Right atrium auricular region (tissue), 2 donors: ENCODE data around the gene PDZD2. TPM values are rescaled to one million over a fixed set of nuclear protein-coding genes. Genes with fewer than 3 reads are reported as not detected.

Experiments
- DNase-seq: peaks from one replicate; pipeline ENCODE4 v3.0.0-alpha.2; 2019; ENCODE audit warnings: low spot score
- H3K27ac ChIP-seq, 2 donors: fragments of 200-600 bp; sonication (generic); 1 replicate in 1 of 2; 2 replicates in 1 of 2; pipeline ENCODE4 v1.5.1; 2016 to 2019
- H3K27me3 ChIP-seq, 2 donors: fragments of 200-600 bp; sonication (generic); one replicate each; pipeline versions ENCODE4 v1.5.1 to v1.6.0; 2017 to 2019
- H3K36me3 ChIP-seq: fragments of 200-600 bp; sonication (generic); one replicate; pipeline ENCODE4 v1.5.1; 2016
- H3K4me1 ChIP-seq, 2 donors: fragments of 200-600 bp; sonication (generic); one replicate each; pipeline versions ENCODE4 v1.5.1 to v1.6.0; 2017 to 2019
- H3K4me3 ChIP-seq, 2 donors: fragments of 200-600 bp; sonication (generic); 1 replicate in 1 of 2; 2 replicates in 1 of 2; pipeline ENCODE4 v1.5.1; 2017 to 2019; ENCODE audit warnings: mild to moderate bottlenecking in 1 of 2, moderate library complexity in 1 of 2
- H3K9me3 ChIP-seq, 2 donors: fragments of 200-600 bp; sonication (generic); one replicate each; pipeline ENCODE4 v1.5.1; 2019
- total RNA-seq, 2 donors: library from RNA; depleted of rRNA; stranded (reverse); fragments of >200 nt; gene quantifications; one replicate each; pipeline ENCODE4 v1.1.0, GENCODE V29; 2016
- TF ChIP-seq, protein P1 (sequence below), 2 donors: fragments of 200-600 bp; sonication (generic); IDR thresholded peaks; one replicate each; pipeline ENCODE4 v1.5.1; 2019; ENCODE audit warnings: antibody characterized with exemption in 2 of 2

Gene PDZD2
- total RNA-seq, 2 donors from 2014 or later = 79.5 to 86.4 TPM

DNA sequence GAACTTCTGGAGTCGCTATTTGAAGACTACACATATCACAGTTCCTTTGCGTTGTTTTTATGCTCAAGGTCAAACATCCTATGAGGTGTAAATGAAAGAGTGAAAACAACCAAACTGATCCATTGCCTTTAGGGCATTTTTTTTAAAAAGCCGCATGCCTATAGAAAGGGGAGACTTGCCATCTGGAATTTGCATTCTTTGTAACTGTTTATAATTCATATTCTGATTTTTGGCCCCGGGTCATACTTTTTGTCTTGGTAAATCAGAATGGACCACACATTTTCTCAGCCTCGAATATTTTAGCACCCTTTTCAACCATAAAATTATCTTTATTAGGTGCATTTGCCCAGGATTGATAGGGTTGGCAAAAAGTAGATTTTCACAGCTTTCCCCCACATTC lies 347.2 kb downstream of the PDZD2 start:
- TF ChIP-seq, protein P1, sequence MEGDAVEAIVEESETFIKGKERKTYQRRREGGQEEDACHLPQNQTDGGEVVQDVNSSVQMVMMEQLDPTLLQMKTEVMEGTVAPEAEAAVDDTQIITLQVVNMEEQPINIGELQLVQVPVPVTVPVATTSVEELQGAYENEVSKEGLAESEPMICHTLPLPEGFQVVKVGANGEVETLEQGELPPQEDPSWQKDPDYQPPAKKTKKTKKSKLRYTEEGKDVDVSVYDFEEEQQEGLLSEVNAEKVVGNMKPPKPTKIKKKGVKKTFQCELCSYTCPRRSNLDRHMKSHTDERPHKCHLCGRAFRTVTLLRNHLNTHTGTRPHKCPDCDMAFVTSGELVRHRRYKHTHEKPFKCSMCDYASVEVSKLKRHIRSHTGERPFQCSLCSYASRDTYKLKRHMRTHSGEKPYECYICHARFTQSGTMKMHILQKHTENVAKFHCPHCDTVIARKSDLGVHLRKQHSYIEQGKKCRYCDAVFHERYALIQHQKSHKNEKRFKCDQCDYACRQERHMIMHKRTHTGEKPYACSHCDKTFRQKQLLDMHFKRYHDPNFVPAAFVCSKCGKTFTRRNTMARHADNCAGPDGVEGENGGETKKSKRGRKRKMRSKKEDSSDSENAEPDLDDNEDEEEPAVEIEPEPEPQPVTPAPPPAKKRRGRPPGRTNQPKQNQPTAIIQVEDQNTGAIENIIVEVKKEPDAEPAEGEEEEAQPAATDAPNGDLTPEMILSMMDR (IDR thresholded peaks at IDR 0.05) = no peak

DNA sequence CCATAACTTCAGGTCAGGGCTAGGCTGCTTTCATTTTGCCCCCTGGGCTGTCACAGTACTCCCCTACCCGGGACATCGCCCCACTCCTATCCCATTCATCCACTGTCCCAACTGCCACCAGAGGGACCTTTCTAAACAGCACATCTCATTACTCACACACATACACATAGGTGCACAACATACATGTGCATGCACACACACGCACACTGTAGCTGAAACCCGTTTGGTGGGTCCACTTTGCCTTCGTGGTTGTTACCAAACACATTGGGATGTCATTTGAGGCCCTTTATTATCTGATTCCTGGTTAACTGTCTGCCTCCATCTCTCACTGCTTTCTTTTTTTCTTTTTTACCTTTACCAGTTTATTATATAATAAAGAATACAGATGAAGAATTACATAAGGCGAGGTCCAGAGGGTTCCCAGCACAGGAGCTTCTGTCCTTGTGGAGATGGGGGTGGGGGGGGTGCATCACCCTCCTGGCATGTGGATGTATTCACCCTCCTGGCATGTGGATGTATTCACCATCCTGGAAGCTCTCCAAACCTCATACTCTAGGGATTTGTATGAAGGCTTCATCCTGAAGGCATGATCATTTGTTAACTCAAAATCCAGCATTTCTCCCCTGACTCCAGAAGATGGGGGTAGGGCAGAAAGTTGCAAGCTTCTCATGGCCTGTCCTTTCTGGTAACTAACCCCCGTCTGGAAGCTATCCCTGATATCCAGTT lies 349.2 kb downstream of the PDZD2 start:
- Histone ChIP-seq H3K27ac (no peak overlapping the region), H3K4me3 (no peak overlapping the region), H3K27me3 (no peaks in the 10 kb centered on the region), H3K4me1 (peaks cover 0 to 20% of the 10 kb centered on the region in 2 donors), H3K9me3 (no peaks in the 10 kb centered on the region), H3K36me3 (no peaks in the 10 kb centered on the region)
- DNase-seq = no peak
- TF ChIP-seq, protein P1 (IDR thresholded peaks at IDR 0.05) = no peak

More for the DNA sequence above, 347.2 kb downstream of the PDZD2 start:
- no peaks in the 10 kb centered on the region for H3K27me3 ChIP-seq
- H3K4me3 ChIP-seq = no peak overlapping the region
- no peaks in the 10 kb centered on the region for H3K9me3 ChIP-seq
- H3K27ac ChIP-seq = no peak overlapping the region
- peaks cover 0 to 40% of the 10 kb centered on the region in 2 donors for H3K4me1 ChIP-seq
- DNase-seq = no peak
- H3K36me3 ChIP-seq = no peaks in the 10 kb centered on the region

- Histone ChIP-seq H3K9me3 (no peaks in the 10 kb centered on the region), H3K27me3 (no peaks in the 10 kb centered on the region), H3K4me1 (peaks cover 0 to 11% of the 10 kb centered on the region in 2 donors), H3K36me3 (no peaks in the 10 kb centered on the region), H3K27ac (no peak overlapping the region), H3K4me3 (no peak overlapping the region)
- no peak for DNase-seq
- TF ChIP-seq, protein P1 (IDR thresholded peaks at IDR 0.05) = no peak
These were observed 351.2 kb downstream of the PDZD2 start for GRCh38 chr5:31990081-31990650.

DNA sequence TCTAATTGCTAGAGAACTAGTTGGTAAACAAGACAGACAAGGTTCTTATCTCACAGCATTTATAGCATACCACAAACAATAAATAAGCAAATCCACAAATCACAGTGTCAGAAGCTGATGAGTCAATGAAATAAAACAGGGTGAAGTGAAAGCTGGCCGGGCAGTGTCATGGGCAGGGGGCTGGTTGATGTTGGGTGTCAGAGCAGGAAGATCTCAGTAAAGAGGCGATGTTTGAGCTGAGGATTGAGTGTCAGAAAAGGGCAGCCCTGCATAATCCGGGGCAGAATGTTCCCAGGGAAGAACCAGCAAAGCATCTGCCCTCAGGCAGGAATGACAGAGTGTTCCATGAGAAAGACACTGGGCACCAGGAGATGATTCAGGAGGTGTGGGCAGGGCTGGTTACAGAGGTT lies 351.8 kb downstream of the PDZD2 start:
- Histone ChIP-seq H3K27me3 (no peaks in the 10 kb centered on the region), H3K4me1 (peaks cover 0 to 11% of the 10 kb centered on the region in 2 donors), H3K4me3 (no peak overlapping the region), H3K9me3 (no peaks in the 10 kb centered on the region), H3K36me3 (no peaks in the 10 kb centered on the region), H3K27ac (no peak overlapping the region)
- TF ChIP-seq, protein P1 (IDR thresholded peaks at IDR 0.05) = no peak
- DNase-seq = no peak

DNA sequence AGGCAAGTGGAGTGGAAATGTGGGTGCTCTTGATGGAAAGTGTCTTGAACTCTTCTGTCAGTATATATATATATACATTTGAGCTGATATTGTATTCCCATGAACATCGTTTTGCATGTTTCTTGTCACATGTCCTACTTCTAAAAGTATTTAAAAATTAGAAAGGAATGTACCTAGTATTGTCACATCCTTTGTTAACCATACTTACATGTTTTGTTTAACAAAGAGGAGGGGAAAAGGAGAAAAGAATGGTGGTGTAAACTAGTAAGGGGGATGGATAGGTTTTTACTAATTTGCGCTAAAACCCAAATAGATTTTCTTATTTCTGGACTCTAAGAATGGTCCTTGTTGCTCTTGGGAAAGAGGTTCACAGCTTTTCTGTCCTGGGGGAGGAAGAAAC lies 353.4 kb downstream of the PDZD2 start:
- TF ChIP-seq, protein P1 (IDR thresholded peaks at IDR 0.05) = no peak
- peaks cover 0 to 11% of the 10 kb centered on the region in 2 donors for H3K4me1 ChIP-seq

More for the DNA sequence above, 353.4 kb downstream of the PDZD2 start:
- Histone ChIP-seq H3K4me3 (no peak overlapping the region), H3K36me3 (no peaks in the 10 kb centered on the region), H3K9me3 (no peaks in the 10 kb centered on the region), H3K27me3 (no peaks in the 10 kb centered on the region), H3K27ac (no peak overlapping the region)
- DNase-seq = no peak
